ENCODE results near the gene ATP11A. TPM values are rescaled to one million over a fixed set of nuclear protein-coding genes. Genes with fewer than 3 reads are reported as not detected.

The ATP11A gene
- total RNA-seq, 1 donor from 2014 or later: 70.9 TPM

DNA sequence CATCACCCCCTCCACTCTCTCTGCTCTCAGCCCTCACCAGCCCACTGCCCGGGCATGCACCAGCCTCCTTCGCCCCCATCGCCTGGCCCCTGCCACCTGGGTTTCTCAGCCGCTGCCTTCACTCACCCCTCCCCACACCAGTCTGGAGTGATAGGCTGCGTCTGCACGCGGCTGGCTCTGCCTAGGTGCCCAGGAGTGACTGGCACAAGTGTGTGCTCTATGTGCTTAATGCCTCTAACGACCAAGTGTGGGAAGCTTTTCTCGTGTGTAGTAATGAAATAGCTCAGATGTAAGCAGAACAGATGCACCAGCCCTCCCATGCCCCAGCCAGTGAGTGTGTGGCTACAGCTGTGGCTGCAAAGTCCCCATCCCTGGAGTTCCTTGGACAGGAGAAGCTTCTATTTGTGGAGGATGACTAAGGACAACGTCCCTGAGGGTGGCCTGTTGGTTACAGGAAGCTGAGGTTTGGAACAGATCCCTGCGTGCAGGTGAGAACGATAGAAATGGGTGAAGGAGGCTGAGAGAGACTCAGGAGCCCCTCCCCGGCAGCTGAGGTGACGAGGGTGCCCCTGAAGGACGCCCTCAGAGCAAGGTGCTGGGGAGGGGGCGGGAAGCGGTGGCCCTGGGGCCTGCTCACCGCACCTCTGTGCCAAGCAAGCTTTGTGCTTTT, 35.6 kb downstream of the ATP11A start:
- Mint-ChIP-seq H3K27me3 (no peaks in the 10 kb centered on the region), H3K27ac (peak overlapping the region; percentile 70), H3K36me3 (peaks cover 6% of the 10 kb centered on the region), H3K9me3 (no peaks in the 10 kb centered on the region), H3K4me3 (no peak overlapping the region), H3K4me1 (ENCODE audit: unreplicated experiment) (peaks cover 52% of the 10 kb centered on the region)
- TF ChIP-seq, protein P1, sequence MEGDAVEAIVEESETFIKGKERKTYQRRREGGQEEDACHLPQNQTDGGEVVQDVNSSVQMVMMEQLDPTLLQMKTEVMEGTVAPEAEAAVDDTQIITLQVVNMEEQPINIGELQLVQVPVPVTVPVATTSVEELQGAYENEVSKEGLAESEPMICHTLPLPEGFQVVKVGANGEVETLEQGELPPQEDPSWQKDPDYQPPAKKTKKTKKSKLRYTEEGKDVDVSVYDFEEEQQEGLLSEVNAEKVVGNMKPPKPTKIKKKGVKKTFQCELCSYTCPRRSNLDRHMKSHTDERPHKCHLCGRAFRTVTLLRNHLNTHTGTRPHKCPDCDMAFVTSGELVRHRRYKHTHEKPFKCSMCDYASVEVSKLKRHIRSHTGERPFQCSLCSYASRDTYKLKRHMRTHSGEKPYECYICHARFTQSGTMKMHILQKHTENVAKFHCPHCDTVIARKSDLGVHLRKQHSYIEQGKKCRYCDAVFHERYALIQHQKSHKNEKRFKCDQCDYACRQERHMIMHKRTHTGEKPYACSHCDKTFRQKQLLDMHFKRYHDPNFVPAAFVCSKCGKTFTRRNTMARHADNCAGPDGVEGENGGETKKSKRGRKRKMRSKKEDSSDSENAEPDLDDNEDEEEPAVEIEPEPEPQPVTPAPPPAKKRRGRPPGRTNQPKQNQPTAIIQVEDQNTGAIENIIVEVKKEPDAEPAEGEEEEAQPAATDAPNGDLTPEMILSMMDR (conservative IDR thresholded peaks at IDR 0.05): no peak
- DNase-seq (ENCODE audit: extremely low spot score, unreplicated experiment): no peak

DNA sequence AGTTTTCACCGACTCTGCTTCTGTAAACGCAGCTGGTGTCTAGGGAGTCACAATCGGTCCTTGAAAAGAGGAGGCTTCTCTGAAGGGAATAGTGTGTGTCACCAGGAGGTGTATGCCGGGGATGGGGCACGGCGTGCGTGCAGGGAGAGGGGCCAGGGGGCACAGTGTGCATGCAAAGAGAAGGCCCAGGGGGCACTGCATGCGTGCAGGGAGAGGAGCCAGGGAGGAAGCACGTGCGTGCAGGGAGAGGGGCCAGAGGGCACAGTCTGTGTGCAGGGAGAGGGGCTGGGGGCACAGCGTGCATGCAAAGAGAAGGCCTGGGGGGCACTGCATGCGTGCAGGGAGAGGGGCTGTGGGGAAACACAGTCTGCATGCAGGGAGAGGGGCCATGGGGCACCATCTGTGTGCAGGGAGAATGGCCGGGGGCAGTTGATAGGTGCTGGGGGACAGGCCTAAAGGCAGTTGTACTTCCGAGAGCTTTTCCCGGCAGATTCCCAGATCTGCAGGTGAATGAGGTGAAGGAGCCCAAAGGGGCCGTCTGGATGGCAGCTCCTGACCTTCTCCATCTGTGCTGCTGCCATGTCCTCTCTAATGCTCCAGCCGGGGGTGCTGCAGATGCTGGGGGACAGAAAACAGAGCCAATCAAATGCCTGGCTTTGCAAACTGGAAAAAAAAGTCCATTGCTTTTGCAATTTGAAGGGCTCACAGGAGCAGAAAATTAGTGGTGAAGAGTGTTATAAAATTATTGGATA, 36.4 kb downstream of the ATP11A start:
- no peaks in the 10 kb centered on the region for H3K27me3 Mint-ChIP-seq

DNA sequence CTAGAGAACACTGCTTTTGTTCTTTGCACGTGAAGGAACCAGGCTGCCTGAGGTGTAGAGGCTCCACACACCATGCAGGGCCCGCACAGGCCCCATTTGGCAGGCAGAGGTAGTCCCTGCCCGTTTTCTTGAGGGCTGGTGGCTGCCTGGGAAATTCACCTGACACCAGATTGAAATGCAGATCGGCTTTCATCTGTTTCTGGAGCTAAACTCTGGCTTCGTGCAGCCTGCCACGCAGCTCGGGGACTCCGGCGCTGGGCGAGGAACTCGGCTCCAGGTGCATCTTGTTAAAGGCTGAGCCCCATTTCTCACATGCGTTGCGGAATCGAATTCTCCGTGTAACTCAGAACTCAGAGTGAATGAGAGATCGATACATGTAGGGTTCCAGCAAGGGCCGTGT, 37.7 kb downstream of the ATP11A start:
- H3K36me3 Mint-ChIP-seq: no peaks in the 10 kb centered on the region
- no peaks in the 10 kb centered on the region for H3K27me3 Mint-ChIP-seq
- TF ChIP-seq, protein P1 (conservative IDR thresholded peaks at IDR 0.05): no peak
- DNase-seq (ENCODE audit: extremely low spot score, unreplicated experiment): no peak
- H3K4me1 Mint-ChIP-seq (ENCODE audit: unreplicated experiment): peaks cover 40% of the 10 kb centered on the region
- H3K27ac Mint-ChIP-seq: no peak overlapping the region
- H3K4me3 Mint-ChIP-seq: no peak overlapping the region
- H3K9me3 Mint-ChIP-seq: no peaks in the 10 kb centered on the region

More for the DNA sequence above, 36.4 kb downstream of the ATP11A start:
- H3K27ac Mint-ChIP-seq: peak overlapping the region; percentile 70
- no peaks in the 10 kb centered on the region for H3K9me3 Mint-ChIP-seq
- peaks cover 2% of the 10 kb centered on the region for H3K36me3 Mint-ChIP-seq
- peak overlapping the region; percentile 38 for H3K4me3 Mint-ChIP-seq
- DNase-seq (ENCODE audit: extremely low spot score, unreplicated experiment): no peak
- TF ChIP-seq, protein P1 (conservative IDR thresholded peaks at IDR 0.05): no peak
- H3K4me1 Mint-ChIP-seq (ENCODE audit: unreplicated experiment): peaks cover 49% of the 10 kb centered on the region

DNA sequence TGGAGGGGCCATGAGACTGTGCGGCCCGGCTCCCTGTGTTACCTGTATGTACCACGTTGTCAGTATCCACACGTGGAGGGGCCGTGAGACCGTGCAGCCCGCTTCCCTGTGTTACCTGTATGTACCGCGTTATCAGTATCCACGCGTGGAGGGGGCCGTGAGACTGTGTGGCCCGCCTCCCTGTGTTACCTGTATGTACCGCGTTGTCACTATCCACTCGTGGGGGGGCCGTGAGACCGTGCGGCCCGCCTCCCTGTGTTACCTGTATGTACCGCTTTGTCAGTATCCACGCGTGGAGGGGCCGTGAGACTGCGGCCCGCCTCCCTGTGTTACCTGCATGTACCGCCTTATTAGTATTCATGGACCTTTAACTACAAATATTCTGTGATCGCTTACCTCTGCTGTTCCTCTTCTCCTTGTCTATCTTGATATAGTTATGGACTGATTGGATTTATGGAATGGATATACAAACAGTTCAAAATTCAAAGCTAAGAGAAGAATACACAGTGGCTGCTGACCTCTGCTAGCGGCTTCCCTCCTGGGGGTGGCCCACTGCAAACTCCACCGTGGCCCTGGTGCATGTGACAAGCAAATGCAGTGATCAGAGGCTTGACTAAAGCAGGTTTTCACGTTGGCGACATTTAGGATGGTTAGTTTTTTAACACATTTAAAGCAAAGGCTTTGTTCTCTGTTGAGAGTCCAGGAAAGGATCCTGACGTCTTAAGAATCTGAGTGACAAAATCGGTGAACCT, 38.7 kb downstream of the ATP11A start:
- TF ChIP-seq, protein P1 (conservative IDR thresholded peaks at IDR 0.05): no peak
- H3K36me3 Mint-ChIP-seq: no peaks in the 10 kb centered on the region
- H3K27me3 Mint-ChIP-seq: no peaks in the 10 kb centered on the region
- no peak overlapping the region for H3K4me3 Mint-ChIP-seq
- DNase-seq (ENCODE audit: extremely low spot score, unreplicated experiment): no peak
- no peaks in the 10 kb centered on the region for H3K9me3 Mint-ChIP-seq
- H3K4me1 Mint-ChIP-seq (ENCODE audit: unreplicated experiment): peaks cover 43% of the 10 kb centered on the region
- H3K27ac Mint-ChIP-seq: no peak overlapping the region

DNA sequence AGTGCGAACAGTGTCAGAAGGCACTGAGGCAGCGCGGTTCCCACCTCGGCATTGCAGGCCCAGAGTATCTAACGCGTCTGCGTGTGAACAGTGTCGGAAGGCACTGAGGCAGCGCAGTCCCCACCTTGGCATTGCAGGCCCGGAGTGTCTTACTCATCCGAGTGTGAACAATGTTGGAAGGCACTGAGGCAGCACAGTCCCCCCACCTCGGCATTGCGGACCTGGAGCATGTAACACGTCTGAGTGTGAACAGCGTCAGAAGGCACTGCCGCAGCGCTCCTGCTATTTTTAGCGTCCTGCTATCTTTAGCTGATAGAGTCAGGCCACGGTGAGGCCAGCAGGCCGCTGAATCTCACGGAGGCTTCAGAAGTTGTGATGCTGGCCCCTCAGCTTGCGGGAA, 39.6 kb downstream of the ATP11A start:
- TF ChIP-seq, protein P1 (conservative IDR thresholded peaks at IDR 0.05): no peak
- H3K36me3 Mint-ChIP-seq: no peaks in the 10 kb centered on the region
- no peak overlapping the region for H3K27ac Mint-ChIP-seq
- H3K27me3 Mint-ChIP-seq: no peaks in the 10 kb centered on the region
- H3K4me1 Mint-ChIP-seq (ENCODE audit: unreplicated experiment): peaks cover 51% of the 10 kb centered on the region
- DNase-seq (ENCODE audit: extremely low spot score, unreplicated experiment): no peak
- no peak overlapping the region for H3K4me3 Mint-ChIP-seq
- no peaks in the 10 kb centered on the region for H3K9me3 Mint-ChIP-seq
